SK-N-SH (cell line): Measurements from ENCODE around the gene TMEM120B.

Experiments
- CHD2 ChIP-seq: fragments of 150-350 bp; IDR thresholded peaks from 2 replicates; pipeline ENCODE4 v1.6.1; 2018; ENCODE audit warnings: low read length; ENCODE audit not compliant: partially characterized antibody
- JUND ChIP-seq: IDR thresholded peaks from 2 replicates; pipeline ENCODE4 v1.4.0; 2012
- POLR2AphosphoS5 ChIP-seq: IDR thresholded peaks from 2 replicates; pipeline ENCODE4 v1.6.1; 2012; ENCODE audit warnings: low read depth, low read length
- RFX5 ChIP-seq: IDR thresholded peaks from 2 replicates; pipeline ENCODE4 v1.6.1; 2012; ENCODE audit warnings: mild to moderate bottlenecking, improper control_type of control experiment, low read length
- SIN3A ChIP-seq: IDR thresholded peaks from 2 replicates; pipeline ENCODE4 v1.6.1; 2012; ENCODE audit warnings: low read depth, mild to moderate bottlenecking, low read length, moderate library complexity, borderline replicate concordance
- SMC3 ChIP-seq: IDR thresholded peaks from 2 replicates; pipeline ENCODE4 v1.6.1; 2012; ENCODE audit warnings: low read depth, low read length, improper control_type of control experiment
- TEAD4 ChIP-seq: IDR thresholded peaks from 2 replicates; pipeline ENCODE4 v1.4.0; 2012; ENCODE audit warnings: mild to moderate bottlenecking, borderline replicate concordance; ENCODE audit not compliant: insufficient read depth
- YY1 ChIP-seq: IDR thresholded peaks from 2 replicates; pipeline ENCODE4 v1.4.0; 2012; ENCODE audit warnings: low read depth, mild to moderate bottlenecking
- TF ChIP-seq, protein P1 (sequence below): fragments of 200-600 bp; sonication (generic); IDR thresholded peaks from 2 replicates; pipeline ENCODE4 v1.6.1; 2017; ENCODE audit warnings: antibody characterized with exemption, mild to moderate bottlenecking, moderate library complexity
- TF ChIP-seq, protein P2 (sequence below): IDR thresholded peaks from 2 replicates; pipeline ENCODE4 v1.6.1; 2012; ENCODE audit warnings: mild to moderate bottlenecking, low read depth, low read length, moderate library complexity

DNA sequence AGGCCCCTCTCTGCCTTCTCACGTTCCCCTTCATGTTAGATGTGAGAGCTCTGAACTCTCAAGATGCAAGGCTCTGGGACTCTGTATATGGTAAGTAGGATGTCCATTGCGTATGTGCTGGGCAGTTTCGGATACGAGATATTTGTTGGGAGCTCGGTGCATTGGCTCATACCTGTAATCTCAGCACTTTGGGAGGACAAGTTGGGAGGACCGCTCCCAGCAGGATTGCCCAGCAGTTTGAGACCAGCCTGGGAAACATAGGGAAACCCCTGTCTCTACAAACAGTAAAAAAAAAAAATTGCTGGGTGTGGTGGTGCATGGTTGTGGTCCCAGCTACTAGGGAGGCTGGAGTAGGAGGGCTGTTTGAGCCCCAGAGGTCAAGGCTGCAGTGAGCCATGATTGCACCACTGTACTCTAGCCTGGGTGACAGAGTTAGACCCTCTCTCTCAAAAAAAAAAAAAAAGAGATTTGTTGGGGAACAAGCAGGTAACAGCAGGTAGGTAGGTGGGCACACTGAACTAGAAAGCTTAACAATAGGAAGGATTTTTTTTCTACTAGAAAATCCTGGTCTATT, 3.4 kb downstream of the TMEM120B start:
- no peak for TF ChIP-seq SMC3
- TF ChIP-seq, protein P1, sequence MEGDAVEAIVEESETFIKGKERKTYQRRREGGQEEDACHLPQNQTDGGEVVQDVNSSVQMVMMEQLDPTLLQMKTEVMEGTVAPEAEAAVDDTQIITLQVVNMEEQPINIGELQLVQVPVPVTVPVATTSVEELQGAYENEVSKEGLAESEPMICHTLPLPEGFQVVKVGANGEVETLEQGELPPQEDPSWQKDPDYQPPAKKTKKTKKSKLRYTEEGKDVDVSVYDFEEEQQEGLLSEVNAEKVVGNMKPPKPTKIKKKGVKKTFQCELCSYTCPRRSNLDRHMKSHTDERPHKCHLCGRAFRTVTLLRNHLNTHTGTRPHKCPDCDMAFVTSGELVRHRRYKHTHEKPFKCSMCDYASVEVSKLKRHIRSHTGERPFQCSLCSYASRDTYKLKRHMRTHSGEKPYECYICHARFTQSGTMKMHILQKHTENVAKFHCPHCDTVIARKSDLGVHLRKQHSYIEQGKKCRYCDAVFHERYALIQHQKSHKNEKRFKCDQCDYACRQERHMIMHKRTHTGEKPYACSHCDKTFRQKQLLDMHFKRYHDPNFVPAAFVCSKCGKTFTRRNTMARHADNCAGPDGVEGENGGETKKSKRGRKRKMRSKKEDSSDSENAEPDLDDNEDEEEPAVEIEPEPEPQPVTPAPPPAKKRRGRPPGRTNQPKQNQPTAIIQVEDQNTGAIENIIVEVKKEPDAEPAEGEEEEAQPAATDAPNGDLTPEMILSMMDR = no peak
- TF ChIP-seq TEAD4 = no peak
- TF ChIP-seq YY1 = no peak
- no peak for TF ChIP-seq SIN3A
- TF ChIP-seq CHD2 = no peak
- no peak for TF ChIP-seq POLR2AphosphoS5
- no peak for TF ChIP-seq RFX5
- TF ChIP-seq JUND = no peak
- TF ChIP-seq, protein P2, sequence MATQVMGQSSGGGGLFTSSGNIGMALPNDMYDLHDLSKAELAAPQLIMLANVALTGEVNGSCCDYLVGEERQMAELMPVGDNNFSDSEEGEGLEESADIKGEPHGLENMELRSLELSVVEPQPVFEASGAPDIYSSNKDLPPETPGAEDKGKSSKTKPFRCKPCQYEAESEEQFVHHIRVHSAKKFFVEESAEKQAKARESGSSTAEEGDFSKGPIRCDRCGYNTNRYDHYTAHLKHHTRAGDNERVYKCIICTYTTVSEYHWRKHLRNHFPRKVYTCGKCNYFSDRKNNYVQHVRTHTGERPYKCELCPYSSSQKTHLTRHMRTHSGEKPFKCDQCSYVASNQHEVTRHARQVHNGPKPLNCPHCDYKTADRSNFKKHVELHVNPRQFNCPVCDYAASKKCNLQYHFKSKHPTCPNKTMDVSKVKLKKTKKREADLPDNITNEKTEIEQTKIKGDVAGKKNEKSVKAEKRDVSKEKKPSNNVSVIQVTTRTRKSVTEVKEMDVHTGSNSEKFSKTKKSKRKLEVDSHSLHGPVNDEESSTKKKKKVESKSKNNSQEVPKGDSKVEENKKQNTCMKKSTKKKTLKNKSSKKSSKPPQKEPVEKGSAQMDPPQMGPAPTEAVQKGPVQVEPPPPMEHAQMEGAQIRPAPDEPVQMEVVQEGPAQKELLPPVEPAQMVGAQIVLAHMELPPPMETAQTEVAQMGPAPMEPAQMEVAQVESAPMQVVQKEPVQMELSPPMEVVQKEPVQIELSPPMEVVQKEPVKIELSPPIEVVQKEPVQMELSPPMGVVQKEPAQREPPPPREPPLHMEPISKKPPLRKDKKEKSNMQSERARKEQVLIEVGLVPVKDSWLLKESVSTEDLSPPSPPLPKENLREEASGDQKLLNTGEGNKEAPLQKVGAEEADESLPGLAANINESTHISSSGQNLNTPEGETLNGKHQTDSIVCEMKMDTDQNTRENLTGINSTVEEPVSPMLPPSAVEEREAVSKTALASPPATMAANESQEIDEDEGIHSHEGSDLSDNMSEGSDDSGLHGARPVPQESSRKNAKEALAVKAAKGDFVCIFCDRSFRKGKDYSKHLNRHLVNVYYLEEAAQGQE = no peak
